Measurements from ENCODE around the gene SLC25A52.

DNA sequence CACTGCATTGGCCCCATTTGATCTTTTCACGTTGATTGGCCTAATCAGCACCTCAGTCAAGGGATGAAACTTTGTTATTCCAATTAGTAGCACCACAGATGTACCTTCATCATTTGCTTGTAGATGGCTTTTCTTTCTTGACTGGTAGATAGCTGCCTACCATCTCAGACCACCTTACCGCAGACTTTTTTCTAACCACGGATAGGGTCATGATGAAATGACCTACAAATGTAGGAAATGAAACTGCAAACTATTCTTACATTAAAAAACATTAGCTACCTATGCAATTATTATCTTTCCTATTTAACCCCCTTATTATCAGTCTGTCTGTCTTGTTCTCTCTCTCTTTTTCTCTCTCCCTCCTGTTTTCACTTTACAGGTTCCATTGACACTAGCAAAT is 22.4 kb upstream of the SLC25A52 start:
- TF ChIP-seq, protein P1, sequence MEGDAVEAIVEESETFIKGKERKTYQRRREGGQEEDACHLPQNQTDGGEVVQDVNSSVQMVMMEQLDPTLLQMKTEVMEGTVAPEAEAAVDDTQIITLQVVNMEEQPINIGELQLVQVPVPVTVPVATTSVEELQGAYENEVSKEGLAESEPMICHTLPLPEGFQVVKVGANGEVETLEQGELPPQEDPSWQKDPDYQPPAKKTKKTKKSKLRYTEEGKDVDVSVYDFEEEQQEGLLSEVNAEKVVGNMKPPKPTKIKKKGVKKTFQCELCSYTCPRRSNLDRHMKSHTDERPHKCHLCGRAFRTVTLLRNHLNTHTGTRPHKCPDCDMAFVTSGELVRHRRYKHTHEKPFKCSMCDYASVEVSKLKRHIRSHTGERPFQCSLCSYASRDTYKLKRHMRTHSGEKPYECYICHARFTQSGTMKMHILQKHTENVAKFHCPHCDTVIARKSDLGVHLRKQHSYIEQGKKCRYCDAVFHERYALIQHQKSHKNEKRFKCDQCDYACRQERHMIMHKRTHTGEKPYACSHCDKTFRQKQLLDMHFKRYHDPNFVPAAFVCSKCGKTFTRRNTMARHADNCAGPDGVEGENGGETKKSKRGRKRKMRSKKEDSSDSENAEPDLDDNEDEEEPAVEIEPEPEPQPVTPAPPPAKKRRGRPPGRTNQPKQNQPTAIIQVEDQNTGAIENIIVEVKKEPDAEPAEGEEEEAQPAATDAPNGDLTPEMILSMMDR (IDR thresholded peaks at IDR 0.05) = no peak
- no peak for TF ChIP-seq POLR2A (IDR thresholded peaks at IDR 0.05)
- no peak for TF ChIP-seq POLR2AphosphoS5 (IDR thresholded peaks at IDR 0.05)
- no peak for TF ChIP-seq EP300 (IDR thresholded peaks at IDR 0.05)

Measured in suprapubic skin (tissue), 4 donors.